H1 (cell line): ENCODE results near the gene RPN2. TPM values are rescaled to one million over a fixed set of nuclear protein-coding genes. Genes with fewer than 3 reads are reported as not detected.

Experiments
- CTCF ChIP-seq, 3 experiments: IDR thresholded peaks; 1 replicate in 2 of 3; 2 replicates in 1 of 3; pipeline versions ENCODE4 v1.5.1 to v1.6.1; 2011; ENCODE audit warnings: low read length in 3 of 3, mild to moderate bottlenecking in 3 of 3, inconsistent platforms in 2 of 3, low read depth in 1 of 3, moderate library complexity in 1 of 3; ENCODE audit not compliant: insufficient read depth in 1 of 3; ENCODE audit errors: control extremely low read depth in 1 of 3
- polyA plus RNA-seq, 7 experiments: library from polyadenylated mRNA; depleted of rRNA in 3 of 7; stranded (reverse) in 5 of 7; unstranded in 2 of 7; fragments of >200 nt in 5 of 7; fragments of 200-250 nt in 2 of 7; gene quantifications; 1 replicate in 5 of 7; 2 replicates in 1 of 7; 4 replicates in 1 of 7; pipeline versions ENCODE4 v1.2.1 to v1.2.3, GENCODE V29; 2011 to 2013; ENCODE audit warnings: missing spikeins in 2 of 7, mixed read lengths in 2 of 7
- total RNA-seq: library from RNA; stranded (reverse); fragmentation: NEBNext Ultra II Directional; extraction: Animal tissue kit (Norgen Biotek cat#: 25700); gene quantifications from 2 replicates; pipeline ENCODE4 v1.2.1, GENCODE V29; 2021

RPN2 gene
- total and polyA plus RNA-seq, 2 of the 8 experiments (the other 6 are each of a cell fraction or from before 2014, with no cell fraction given) = 236 to 379 TPM

GRCh38 chr20:37276494-37277252 is 97.5 kb downstream of the RPN2 start (continued):
- peak in 1 of 3 experiments; percentile 17; a peak in 1 of 4 replicates for TF ChIP-seq CTCF (IDR thresholded peaks at IDR 0.05; ENCODE audit: control extremely low read depth in 1 of 3, insufficient read depth in 1 of 3, low read depth in 1 of 3, low read length in 3 of 3)
